ENCODE measurements around the gene CLCN7.

Gene CLCN7

DNA sequence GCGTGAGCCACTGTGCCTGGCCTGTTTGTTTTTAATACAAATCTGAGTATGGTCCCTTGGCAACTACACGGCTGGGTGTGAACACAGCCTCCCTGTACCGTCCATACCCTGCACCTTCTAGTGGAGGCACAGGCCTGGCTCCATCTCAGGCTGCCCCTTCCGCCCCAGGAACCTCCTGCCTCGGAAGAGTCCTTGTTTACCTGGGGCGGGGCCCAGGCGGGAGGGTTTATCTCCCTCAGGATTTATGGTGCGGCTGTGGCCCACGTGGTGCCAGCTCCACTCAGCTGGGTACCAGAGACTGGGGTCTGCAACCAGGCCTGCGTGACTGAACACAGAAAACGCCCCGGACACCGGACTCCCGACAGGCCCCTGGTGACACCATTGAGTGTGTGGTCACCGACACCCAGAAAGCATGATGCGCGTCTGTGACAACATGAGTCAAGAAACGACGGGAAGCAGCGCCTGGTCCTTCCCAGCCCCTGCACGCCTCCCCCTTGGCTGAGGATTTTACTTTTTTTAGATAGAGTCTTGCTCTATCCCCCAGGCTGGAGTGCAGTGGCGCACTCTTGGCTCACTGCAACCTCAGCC lies 79.3 kb downstream of the CLCN7 start:
- DNase-seq: no peak
